ENCODE results near the gene COPZ1.

The COPZ1 gene

GRCh38 chr12:54373649-54374561 is 49.0 kb downstream of the COPZ1 start:
- in situ Hi-C loops (cut with MboI; ENCODE audit: low sequenced_read_pairs), result loop anchor here (25.0 kb wide), 1 partner anchor 387 kb away; the partner anchor contains the start of gene HOXC10

- in situ Hi-C loops (cut with MboI; ENCODE audit: low sequenced_read_pairs), result loop anchor here (25.0 kb wide), 1 partner anchor 387 kb away; the partner anchor contains the start of gene HOXC10
Observed at GRCh38 chr12:54374562-54375258, 49.8 kb downstream of the COPZ1 start.

DNA sequence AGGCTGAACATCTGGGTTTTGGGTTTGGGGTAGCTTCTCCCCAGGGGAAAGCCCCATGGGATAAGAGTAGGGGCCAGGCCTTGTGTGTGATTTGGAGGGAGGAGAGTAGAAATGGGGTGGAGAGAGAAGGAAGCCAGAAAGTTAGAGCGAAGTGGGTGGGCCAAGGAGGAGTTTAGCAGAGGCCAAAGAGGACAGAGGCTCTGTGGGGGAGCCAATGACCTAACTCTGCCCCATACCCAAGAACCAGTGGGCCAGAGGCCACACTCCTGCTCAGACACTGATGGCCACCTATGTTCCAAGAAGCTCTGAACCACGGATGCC is 50.3 kb downstream of the COPZ1 start:
- in situ Hi-C loops (cut with MboI; ENCODE audit: low sequenced_read_pairs), result no loop called here

DNA sequence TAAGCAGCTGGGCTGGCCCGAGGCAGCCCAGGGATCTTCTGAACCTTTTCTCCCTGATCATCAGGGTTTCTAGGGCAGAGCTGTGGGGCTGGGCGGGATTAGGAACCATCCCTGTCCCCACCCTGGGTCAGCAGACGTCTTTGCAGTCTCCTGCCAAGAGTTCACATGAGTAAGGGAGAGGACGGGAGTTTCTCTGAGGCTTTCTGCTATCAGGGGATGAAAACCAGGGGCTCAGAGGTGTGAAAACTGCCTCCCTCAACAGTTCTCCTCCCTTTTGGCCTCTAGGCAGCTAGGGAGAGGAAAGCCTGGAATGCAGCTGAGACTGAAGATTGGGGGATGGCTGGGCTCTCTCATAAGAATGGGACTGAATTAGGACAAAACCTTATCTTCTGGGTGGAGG is 51.7 kb downstream of the COPZ1 start:
- in situ Hi-C loops (cut with MboI; ENCODE audit: low sequenced_read_pairs), result no loop called here

GRCh38 chr12:54377007-54377406 is 52.1 kb downstream of the COPZ1 start:
- in situ Hi-C loops (cut with MboI; ENCODE audit: low sequenced_read_pairs), result no loop called here

DNA sequence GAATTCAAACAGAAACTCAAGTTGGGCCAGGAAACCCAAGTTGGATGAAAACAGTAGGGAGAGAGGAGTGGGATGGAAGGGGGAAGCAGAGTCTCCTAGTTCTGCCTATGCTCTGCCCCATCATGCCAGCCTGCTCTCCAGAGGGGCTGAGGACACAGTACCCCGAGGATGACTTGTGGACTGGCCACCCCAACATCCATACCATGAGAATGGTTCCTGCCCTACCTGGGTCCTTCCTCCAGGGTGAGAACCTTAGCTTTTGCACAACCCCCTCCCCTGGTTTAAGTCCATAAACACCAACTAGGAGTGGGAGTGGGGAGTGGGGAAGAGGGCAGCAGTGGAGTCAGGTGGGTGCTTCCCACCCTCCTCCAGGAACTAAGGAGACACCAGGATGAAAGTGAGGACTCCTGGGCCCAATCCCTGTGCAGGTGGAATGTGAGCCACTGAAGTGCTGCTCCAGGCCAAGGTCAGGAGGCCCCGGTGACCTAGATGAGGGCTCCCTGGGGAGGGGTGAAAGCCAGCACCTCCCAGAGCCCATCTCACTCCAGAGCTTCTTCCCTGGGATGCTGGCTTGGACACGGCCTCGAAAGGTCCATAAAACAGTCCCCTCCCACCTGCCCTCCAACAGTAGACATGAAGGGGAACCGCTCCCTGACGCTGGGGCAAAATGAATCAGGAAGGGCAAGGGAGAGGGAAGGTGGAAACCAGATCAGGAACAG is 53.0 kb downstream of the COPZ1 start:
- in situ Hi-C loops (cut with MboI; ENCODE audit: low sequenced_read_pairs), result no loop called here

DNA sequence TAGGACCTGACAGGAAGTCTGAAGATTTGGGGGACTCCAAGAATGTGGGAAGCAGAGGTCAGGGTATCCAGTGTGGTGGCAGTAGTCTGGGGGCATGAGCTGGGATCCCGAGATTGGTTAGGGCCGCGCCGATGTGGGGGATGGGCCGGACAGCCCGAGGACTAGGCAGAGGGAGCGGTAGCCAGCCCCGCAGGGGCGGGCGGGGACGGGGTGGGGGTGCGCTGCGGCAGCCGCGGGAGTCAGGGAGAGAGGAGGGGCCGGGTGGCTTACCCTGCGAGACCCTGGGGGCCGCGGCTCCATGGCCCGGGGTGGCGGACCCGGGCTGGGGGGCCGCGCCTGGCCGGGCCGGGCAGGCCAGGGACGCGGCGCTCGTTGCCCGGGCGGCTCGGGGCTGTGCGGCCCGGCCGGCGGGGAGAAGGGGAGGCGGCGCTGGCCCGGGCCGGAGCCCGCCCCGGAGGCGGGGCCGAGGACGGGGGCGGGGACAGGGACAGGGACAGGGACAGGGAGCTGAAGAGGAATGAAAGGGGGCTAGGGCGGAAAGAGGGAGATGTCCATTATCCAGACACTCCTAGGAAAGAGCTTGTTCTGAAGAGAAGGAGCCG is 54.0 kb downstream of the COPZ1 start:
- in situ Hi-C loops (cut with MboI; ENCODE audit: low sequenced_read_pairs), result no loop called here

- in situ Hi-C loops (cut with MboI; ENCODE audit: low sequenced_read_pairs), result no loop called here
Observed at GRCh38 chr12:54379398-54380201, 54.7 kb downstream of the COPZ1 start.

GRCh38 chr12:54381136-54381535 is 56.2 kb downstream of the COPZ1 start:
- in situ Hi-C loops (cut with MboI; ENCODE audit: low sequenced_read_pairs), result no loop called here

DNA sequence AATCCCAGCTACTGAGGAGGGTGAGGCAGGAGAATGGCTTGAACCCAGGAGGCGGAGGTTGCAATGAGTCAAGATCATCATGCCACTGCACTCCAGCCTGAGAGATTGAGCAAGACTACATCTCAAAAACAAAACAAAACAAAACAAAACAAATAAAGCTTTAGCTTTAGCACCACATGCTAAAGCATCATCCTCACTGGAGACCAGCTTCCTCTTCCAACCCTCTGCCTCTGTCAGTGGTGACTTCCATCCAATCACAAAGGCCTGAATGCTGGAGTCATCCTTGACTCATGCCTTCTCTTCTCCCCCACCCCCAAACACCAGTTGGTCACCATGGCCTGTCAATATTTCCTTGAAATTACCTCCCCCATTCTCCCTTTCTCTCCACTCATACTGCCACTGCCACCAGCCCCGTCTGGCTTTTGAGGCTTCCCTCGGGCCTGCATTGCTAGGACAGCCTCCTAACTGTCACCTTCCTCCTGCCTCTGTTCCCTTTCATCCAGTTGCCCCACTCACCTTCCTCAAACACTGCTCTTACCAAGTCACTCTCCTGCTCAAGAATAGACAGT is 58.2 kb downstream of the COPZ1 start:
- in situ Hi-C loops (cut with MboI; ENCODE audit: low sequenced_read_pairs), result no loop called here

GRCh38 chr12:54384591-54385041 is 59.7 kb downstream of the COPZ1 start, which contains the start of gene ZNF385A:
ZNF385A (minus strand) TSS chr12:54384733; CDS start chr12:54384514, 219 bp downstream.
- in situ Hi-C loops (cut with MboI; ENCODE audit: low sequenced_read_pairs), result no loop called here

DNA sequence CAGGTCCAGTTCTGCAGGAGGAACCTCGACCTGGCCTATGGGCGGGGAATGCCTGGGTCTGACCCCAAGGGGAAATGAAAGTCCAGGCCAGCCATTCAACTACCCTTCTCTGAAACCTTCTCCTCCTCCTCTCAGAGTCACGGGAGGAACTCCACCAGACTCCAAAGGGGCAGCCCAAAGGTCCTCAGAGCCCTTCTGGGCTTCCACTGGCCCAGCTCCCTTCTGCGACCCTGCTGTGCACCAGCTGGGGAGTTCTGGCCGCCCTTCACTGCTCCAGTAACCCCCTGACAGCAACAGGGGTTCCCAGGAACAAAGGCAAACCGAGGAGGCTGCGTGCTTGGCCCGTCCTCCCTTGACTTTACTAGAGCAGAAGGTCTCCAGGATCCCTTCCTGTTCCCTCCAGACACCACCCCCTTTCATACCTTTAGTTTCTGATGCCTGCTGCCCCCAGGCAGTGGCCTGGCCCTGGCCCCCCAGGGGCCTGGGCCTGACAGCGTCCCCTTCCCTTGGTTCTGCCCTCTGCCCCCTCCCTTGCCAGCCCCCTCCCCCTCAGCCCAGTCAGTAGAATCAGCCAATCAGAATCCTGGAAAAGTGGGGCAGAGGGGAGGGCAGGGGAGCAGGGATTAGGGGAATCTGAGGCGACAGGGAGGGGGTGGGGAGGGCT is 60.5 kb downstream of the COPZ1 start:
- in situ Hi-C loops (cut with MboI; ENCODE audit: low sequenced_read_pairs), result no loop called here

DNA sequence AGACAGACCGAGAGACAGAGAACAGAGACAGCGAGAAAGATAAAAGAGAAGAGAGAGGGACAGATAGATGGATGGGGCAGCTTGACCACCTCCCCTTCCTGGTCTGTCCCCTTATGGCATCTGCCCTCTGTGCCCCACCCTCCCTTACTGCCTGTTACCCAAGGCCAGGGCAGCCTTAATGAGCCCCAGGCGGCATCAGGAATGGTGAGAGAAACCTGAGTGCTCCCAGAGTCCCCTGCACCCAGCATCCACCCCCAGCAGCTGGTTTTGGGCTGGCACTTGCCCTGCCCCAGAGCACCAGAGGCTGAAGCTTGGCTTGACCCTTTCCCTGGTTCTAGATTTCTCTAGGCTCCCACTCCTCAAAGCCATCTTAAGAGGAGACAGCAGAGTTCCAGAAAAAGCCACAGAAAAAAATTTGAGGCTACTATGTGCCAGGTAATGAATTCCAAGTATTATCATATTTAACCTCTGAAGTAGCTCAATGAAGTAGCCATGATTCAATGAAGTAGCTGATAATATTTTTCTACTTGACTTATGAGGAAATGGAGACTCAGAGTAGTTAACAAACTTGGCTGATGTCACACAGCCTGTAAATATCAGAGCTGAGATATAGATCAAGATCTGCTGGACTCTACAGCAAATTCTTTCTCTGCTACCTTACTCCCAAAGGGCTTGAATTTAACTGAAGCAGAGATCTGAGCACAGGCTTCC is 61.6 kb downstream of the COPZ1 start:
- in situ Hi-C loops (cut with MboI; ENCODE audit: low sequenced_read_pairs), result no loop called here

- in situ Hi-C loops (cut with MboI; ENCODE audit: low sequenced_read_pairs), result no loop called here
Observed at GRCh38 chr12:54387114-54387467, 62.2 kb downstream of the COPZ1 start.

GRCh38 chr12:54388237-54389133 is 63.6 kb downstream of the COPZ1 start:
- in situ Hi-C loops (cut with MboI; ENCODE audit: low sequenced_read_pairs), result no loop called here

DNA sequence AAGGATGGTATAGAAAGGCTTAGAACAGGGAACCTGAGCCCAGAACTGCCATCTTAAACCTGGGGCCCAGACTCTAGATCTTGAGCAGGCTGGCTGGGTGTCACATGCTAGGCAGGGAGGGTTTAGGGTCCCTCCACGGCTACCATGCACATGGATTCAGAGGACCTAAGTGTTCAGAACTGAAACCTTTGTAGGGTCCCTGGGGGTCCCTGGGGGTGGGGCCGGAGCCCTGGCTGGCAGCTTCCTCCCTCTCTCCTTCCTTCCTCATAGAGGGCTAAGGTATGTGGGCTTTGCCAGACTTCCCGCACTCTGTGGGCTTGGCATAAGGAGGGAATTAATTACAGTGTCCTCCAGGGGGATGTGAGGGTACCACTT is 64.2 kb downstream of the COPZ1 start:
- in situ Hi-C loops (cut with MboI; ENCODE audit: low sequenced_read_pairs), result no loop called here

DNA sequence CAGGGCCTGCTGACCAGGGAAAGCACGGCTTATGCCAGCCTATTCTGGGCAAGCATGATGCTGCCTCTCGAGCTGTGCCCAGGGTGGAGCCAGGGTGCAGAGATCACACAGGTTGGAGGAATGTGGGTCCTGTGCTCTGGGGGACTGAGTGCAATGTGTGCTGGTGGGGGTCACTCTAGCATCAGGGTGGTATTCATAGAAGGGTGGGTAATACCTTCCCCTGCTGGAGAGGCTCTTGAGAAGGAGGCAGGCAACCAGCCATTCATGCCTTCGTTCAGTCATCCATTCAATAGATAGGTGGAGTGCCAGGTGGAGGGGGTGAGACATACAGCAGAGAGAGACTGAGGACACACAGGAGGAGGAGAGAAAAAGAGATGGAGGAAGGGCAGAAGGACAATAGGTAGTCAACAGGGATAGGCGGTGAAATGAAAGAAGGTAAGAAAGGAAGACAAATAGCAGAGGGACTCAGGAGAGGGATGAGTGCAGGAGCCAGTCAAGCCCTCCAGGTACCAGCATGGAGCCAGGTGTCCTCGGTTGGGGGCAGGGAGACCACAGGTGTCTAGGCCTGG is 64.8 kb downstream of the COPZ1 start:
- in situ Hi-C loops (cut with MboI; ENCODE audit: low sequenced_read_pairs), result no loop called here
